ENCODE data around the gene MTSS2.

DNA sequence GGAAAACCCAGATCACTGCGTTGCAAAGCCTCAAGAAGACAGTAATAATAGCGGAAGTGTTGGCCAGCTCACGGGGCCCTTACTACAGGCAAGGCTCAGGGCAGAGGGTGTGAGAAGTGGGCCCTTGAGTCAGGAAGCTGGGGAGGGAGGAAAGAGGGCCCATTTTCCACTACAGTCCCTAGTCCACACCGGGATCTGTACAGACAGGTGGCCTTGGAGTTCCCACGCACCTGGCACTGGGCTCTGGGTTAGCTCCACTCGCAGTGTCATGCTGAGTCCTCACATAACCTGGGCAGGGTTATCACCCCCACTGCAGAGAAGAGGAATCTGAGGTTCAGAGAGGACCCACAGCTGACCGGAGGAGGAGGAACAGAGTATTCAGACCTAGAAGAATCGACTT, 16.8 kb upstream of the MTSS2 start:
- TF ChIP-seq NFIC (IDR thresholded peaks at IDR 0.05; ENCODE audit: borderline replicate concordance) = no peak
- TF ChIP-seq, protein P1, sequence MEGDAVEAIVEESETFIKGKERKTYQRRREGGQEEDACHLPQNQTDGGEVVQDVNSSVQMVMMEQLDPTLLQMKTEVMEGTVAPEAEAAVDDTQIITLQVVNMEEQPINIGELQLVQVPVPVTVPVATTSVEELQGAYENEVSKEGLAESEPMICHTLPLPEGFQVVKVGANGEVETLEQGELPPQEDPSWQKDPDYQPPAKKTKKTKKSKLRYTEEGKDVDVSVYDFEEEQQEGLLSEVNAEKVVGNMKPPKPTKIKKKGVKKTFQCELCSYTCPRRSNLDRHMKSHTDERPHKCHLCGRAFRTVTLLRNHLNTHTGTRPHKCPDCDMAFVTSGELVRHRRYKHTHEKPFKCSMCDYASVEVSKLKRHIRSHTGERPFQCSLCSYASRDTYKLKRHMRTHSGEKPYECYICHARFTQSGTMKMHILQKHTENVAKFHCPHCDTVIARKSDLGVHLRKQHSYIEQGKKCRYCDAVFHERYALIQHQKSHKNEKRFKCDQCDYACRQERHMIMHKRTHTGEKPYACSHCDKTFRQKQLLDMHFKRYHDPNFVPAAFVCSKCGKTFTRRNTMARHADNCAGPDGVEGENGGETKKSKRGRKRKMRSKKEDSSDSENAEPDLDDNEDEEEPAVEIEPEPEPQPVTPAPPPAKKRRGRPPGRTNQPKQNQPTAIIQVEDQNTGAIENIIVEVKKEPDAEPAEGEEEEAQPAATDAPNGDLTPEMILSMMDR (IDR thresholded peaks at IDR 0.05) = no peak
- TF ChIP-seq FOXM1 (IDR thresholded peaks at IDR 0.05; ENCODE audit: low read depth) = no peak
- TF ChIP-seq, protein P2, sequence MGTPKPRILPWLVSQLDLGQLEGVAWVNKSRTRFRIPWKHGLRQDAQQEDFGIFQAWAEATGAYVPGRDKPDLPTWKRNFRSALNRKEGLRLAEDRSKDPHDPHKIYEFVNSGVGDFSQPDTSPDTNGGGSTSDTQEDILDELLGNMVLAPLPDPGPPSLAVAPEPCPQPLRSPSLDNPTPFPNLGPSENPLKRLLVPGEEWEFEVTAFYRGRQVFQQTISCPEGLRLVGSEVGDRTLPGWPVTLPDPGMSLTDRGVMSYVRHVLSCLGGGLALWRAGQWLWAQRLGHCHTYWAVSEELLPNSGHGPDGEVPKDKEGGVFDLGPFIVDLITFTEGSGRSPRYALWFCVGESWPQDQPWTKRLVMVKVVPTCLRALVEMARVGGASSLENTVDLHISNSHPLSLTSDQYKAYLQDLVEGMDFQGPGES (IDR thresholded peaks at IDR 0.05; ENCODE audit: low read depth, low read length) = no peak
- no peak for TF ChIP-seq NRF1 (IDR thresholded peaks at IDR 0.05; ENCODE audit: low read depth, low read length)
- no peak for TF ChIP-seq MXI1 (IDR thresholded peaks at IDR 0.05; ENCODE audit: low read depth, low read length)
- no peak for TF ChIP-seq MEF2A (IDR thresholded peaks at IDR 0.05; ENCODE audit: borderline replicate concordance, low read depth)
- no peak for TF ChIP-seq YY1 (IDR thresholded peaks at IDR 0.05; ENCODE audit: low read depth)
- TF ChIP-seq, protein P3, sequence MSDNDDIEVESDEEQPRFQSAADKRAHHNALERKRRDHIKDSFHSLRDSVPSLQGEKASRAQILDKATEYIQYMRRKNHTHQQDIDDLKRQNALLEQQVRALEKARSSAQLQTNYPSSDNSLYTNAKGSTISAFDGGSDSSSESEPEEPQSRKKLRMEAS (IDR thresholded peaks at IDR 0.05; ENCODE audit: low read depth) = no peak
- TF ChIP-seq, protein P4, sequence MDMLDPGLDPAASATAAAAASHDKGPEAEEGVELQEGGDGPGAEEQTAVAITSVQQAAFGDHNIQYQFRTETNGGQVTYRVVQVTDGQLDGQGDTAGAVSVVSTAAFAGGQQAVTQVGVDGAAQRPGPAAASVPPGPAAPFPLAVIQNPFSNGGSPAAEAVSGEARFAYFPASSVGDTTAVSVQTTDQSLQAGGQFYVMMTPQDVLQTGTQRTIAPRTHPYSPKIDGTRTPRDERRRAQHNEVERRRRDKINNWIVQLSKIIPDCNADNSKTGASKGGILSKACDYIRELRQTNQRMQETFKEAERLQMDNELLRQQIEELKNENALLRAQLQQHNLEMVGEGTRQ (IDR thresholded peaks at IDR 0.05; ENCODE audit: borderline replicate concordance, low read depth, low read length) = no peak
- no peak for TF ChIP-seq EP300 (IDR thresholded peaks at IDR 0.05; ENCODE audit: borderline replicate concordance in 1 of 2, low read depth in 1 of 2, low read length in 1 of 2)
- TF ChIP-seq SIN3A (IDR thresholded peaks at IDR 0.05; ENCODE audit: borderline replicate concordance, low read depth, low read length) = no peak
- TF ChIP-seq, protein P5, sequence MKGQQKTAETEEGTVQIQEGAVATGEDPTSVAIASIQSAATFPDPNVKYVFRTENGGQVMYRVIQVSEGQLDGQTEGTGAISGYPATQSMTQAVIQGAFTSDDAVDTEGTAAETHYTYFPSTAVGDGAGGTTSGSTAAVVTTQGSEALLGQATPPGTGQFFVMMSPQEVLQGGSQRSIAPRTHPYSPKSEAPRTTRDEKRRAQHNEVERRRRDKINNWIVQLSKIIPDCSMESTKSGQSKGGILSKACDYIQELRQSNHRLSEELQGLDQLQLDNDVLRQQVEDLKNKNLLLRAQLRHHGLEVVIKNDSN (IDR thresholded peaks at IDR 0.05; ENCODE audit: borderline replicate concordance, low read depth) = no peak
